ENCODE results near the gene ACSL6.
A peak's percentile ranks its signal among the peaks of the same experiment; 100 is the strongest.

The ACSL6 gene

DNA sequence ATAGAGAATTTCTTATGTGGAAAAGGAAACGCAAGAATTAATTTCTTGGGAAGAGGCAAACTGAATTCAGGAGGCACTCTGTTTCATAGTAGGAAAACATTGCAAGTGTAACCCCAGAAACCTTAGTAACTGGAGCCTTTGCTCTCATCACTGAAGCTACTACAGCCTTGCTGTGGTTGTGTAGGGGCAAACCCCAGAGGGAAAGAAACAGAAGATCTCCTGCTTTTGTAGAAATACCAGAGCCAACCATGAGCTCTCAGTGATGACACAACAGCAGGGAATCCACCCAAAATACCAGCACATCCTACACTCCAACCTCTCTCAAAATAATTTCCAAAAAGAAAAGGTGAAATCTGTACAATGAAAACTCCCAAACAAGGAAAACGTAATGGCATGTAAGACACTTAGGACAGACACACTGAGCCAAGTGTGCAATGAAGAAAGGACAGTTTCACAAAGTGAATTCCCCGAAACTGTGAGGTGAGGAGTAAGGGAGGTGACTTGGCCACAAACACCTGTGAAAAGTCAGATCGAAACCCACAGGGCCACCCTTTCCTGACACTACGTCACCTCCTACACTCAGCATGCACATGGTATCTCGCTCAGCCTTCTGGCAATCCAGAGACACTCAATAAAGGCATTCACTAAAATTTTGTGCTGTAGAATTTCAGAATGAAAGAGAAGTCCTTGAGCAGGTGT, 8.5 kb upstream of the ACSL6 start:
- in situ Hi-C loops (cut with HindIII; ENCODE audit: low pct_ligation_motif_present, low pct_unique_long_range_greater_than_20kb, low sequenced_read_pairs), result no loop called here
- no peak for DNase-seq

DNA sequence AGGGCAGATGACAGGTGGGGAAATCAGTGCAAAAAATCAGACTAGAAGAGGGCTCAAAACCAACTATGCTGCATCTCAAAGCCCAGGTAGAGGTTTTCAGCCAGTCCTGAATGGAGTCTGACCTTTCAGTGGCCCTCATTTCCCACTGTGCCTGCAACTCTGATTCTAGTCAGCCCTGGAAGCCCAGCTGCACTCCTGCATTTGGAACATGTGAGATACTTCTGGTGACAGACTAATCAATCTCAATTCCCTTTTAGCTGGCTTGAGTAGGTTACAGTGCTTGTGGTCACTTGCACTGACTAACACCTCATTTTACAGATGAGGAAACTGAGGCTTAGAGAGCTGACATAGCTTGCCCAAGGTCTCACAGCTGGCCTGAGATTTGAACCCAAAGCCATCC, 7.9 kb upstream of the ACSL6 start:
- in situ Hi-C loops (cut with HindIII; ENCODE audit: low pct_ligation_motif_present, low pct_unique_long_range_greater_than_20kb, low sequenced_read_pairs), result no loop called here
- no peak for DNase-seq

DNA sequence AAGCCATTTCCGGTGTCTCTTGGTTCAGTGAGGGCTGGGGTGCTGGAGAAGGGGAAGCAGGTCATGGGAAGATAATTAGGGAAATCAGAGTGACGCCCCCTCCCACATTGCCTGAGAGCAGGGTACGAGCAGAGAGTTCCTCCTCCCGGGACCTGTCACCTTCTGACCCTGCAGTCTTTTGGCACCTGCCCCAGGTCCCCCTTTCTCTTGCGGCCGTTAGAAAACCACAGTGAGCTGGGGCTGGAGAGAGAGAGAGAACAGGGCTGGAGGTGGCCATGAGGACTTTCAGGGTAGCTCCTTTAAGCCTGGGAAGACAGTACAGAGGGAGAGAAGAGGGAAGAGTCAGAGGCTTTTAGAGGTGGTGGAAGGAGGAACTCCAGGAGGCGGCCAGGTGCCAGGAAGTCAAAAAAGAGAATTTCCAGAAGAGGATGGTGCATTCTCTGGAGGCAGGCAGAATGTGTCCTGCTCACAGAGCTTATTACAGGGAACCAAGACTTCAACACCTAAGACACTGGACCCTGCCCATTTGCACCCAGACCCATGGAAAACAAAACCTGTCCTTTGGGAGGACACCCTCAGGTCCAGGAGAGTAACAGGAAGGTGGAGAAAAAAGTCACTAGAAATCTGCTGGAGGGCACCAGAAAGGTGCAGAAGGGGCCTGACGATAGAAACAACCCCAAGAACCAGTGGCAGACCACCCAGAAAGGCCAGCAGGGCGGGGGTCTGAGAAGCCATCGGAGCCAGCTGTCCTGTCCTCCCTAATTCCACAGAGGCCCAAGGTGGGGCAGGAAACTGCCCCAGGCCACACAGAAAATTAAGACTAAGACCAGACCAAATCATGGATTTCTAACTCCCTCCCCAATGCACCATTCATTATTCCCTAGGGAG, 6.5 kb upstream of the ACSL6 start:
- in situ Hi-C loops (cut with HindIII; ENCODE audit: low pct_ligation_motif_present, low pct_unique_long_range_greater_than_20kb, low sequenced_read_pairs), result no loop called here
- DNase-seq, result no peak

DNA sequence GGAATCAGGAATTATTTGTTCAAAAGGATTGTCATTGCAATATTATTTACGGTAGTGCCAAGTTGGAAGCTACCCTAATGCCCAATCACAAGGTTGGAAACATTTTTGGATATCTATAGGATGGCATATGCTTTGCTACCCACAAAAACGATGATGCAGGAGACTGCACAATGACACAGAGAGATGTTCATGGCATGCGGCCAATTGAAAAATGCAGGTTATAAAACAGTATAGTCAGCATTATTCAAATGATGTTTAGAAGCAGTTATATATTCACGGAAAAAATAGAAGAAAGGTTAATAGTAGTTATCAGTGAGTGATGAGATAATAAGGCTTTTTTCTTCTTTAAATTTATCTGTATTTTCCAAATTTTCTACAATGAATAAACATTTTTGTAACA, 5.9 kb upstream of the ACSL6 start:
- no peak for DNase-seq

DNA sequence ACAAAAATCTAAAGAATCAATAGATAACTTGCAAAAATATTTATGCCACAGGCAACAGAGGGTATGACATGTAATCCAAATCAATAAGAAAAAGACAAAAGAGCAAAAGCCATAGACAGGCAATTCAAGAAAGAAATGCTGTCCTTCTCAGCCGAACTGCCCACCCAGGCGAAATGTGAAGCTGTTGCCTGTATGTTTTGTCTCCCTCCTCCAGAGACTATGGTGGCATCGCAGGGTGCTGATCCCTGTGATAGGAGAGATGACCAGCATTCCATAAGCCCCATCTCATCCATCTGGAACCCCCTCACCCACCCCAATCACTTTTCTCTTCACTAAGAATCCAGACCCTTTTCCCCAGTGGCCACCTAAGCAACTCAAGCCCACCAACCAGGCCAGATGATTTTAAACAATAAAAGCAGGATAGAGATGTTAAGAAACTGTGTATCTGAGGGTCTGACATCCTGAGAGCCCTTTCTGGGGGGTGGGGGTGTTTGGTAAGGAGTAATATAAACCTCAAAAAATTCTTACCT, 5.3 kb upstream of the ACSL6 start:
- DNase-seq, result no peak
- in situ Hi-C loops (cut with HindIII; ENCODE audit: low pct_ligation_motif_present, low pct_unique_long_range_greater_than_20kb, low sequenced_read_pairs), result no loop called here

More for the DNA sequence above, 5.9 kb upstream of the ACSL6 start:
- in situ Hi-C loops (cut with HindIII; ENCODE audit: low pct_ligation_motif_present, low pct_unique_long_range_greater_than_20kb, low sequenced_read_pairs), result no loop called here

DNA sequence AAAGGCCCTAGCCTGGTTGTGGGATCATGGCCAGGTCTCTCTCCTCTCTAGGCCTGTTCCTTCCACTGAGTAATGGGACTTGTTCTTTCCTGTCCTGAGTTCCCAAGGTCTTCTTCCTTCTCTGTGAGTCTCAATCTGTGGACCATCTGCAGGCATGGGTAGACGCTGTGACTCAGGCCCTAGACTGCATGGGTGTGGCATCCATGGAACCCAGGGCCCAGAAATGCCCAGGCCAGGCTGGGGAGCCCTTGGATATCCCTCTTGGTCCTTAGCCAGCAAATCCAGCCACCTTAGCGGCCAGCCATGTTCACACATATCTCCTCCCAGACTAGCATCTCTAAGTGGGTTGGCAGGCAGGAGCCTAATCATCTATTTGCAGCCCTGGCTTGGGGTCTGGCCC, 2.3 kb upstream of the ACSL6 start:
- in situ Hi-C loops (cut with HindIII; ENCODE audit: low pct_ligation_motif_present, low pct_unique_long_range_greater_than_20kb, low sequenced_read_pairs), result no loop called here
- DNase-seq, result no peak

DNA sequence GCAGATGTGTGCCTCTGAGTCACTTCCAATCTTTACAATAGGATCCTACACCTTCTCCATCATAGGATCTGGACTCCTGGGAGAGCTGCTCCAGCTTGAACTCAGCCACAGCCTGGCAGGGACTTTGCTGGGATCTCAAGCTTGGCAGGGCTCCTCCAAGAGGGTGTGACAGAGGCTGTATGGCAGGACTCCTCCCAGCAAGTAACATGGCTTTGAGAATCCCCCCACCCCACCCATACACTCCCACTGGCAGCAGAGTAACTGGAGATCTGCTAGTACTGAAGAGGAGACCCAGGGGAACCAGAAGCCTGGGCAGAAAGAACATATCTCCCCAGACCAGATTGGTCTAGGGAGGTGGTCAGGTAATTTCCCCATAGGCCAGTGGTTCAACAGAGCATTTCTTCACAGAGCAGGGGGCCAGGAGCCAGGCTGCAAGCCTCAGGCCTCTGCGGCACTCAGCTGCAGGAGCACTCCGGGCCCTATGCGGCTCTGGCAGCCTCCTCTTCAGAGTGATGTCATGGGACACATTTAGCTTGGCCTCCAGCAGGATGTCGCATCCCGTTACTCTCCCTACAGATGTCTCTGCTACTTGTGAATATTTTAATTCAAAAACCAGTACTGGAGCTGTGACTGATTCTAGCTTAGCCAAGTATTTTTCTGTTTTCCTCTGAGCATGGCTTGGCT, 1.7 kb upstream of the ACSL6 start:
- no peak for DNase-seq
- in situ Hi-C loops (cut with HindIII; ENCODE audit: low pct_ligation_motif_present, low pct_unique_long_range_greater_than_20kb, low sequenced_read_pairs), result no loop called here

DNA sequence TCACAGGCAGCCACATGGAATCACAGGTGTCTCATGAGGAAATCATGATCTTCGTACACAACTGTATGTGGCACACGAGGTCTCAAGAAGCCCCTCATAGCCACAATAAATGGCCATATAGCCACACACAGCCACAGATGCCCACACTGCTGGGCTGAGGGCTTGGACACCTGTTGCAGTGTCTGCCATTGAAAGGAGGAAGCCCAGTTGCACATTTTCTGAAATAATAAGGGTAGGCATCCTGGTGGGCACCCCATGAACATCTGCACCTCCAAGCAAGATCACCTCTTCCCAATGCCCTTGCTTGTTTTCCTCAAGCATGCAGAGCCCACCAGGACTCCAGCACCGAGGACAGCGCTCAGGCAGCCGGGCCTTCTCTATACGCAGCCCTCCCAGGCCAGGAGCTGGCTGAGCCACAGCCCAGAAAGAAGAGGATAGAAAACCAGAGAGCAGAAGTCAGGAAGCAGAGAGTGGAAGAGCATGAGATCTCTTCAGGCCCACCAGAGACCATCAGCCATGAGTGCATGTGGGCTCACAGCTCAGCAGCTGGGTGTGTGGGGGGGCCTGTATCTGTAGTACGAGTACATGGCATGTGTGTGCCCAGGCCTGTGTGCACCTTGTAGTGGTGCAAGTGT, 1.0 kb upstream of the ACSL6 start:
- DNase-seq, result peak; percentile 41
- in situ Hi-C loops (cut with HindIII; ENCODE audit: low pct_ligation_motif_present, low pct_unique_long_range_greater_than_20kb, low sequenced_read_pairs), result no loop called here

DNA sequence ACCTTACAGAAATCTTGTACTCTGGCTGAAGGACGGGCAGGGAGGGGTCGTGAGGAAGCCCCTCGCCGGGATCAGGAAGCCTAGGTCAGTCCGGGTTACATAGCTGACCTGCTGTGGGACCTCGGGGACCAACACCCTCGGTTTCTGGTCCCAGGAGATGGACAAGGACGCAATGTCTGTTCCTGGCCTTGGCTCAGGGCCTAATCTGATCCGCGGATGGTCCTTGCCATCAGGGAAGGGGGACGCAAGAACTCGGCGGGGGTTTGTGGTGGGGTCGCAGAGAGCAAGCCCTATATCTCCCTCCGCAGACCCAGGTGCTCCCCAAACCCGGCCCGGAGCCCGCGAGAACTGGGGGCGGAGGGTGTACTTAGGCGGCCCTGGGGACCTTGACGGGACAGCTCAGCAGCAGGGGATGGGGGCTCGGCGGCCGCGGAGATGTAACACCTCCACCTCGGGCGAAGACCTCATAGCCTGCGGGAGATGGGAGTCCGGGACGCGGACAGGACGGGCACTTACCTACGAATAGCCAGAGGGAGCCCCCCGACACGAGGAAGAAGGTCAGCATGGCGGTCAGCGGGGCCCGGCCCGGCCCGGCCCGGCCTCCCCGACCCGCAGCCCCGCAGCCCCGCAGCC, 353 bp downstream of the ACSL6 start:
- in situ Hi-C loops (cut with HindIII; ENCODE audit: low pct_ligation_motif_present, low pct_unique_long_range_greater_than_20kb, low sequenced_read_pairs), result no loop called here
- DNase-seq, result no peak

DNA sequence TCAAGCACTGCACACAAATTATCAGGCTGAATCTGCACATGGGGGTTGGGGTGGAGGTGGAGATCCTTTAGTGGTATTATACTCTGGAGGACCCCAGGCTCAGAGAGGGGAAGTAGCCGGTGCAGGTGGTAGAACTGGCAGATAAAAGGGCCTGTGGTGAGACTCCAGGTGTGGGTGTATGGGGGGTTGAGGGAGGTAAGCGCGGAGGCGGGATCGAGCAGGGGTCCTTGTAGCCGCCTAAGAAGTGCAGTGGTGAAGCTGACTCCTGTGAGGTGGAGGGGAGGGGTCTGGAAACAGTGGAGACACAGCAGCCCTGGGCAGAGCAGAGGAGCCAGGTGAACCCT, 841 bp downstream of the ACSL6 start:
- DNase-seq, result no peak
- in situ Hi-C loops (cut with HindIII; ENCODE audit: low pct_ligation_motif_present, low pct_unique_long_range_greater_than_20kb, low sequenced_read_pairs), result no loop called here

DNA sequence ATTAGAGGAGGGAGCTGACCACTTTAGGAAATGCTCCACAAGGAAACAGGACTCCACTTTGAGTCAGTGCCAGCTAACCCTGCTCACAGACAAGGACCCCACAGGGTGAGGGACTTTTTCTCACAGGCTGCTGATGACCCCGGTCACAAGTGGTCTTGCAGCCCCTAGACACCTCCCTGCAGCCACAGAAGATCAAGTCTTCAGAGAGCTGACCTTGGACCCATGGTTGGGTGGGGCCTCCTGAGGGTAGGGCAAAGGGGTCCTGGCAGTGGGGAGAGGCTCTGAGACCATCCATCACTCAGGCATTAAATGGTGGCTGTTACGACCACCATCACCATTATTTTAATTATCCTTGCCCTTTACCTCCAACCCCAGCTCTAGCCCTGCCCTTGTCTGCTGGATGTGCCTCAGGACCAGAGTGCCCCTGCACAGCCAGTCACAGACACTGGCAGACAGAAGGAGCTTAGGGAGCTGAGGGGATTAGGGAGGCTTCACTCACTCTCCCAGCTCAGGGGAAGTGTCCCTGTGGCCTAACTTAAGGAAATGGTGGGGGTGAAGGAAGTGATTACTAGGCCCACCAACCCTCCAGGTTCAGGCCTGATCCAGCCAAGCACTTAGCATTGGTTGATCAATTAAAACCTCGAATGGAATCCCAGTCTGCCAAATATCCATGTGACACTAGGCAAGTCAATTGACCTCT, 1.6 kb downstream of the ACSL6 start:
- DNase-seq, result no peak
- in situ Hi-C loops (cut with HindIII; ENCODE audit: low pct_ligation_motif_present, low pct_unique_long_range_greater_than_20kb, low sequenced_read_pairs), result no loop called here

DNA sequence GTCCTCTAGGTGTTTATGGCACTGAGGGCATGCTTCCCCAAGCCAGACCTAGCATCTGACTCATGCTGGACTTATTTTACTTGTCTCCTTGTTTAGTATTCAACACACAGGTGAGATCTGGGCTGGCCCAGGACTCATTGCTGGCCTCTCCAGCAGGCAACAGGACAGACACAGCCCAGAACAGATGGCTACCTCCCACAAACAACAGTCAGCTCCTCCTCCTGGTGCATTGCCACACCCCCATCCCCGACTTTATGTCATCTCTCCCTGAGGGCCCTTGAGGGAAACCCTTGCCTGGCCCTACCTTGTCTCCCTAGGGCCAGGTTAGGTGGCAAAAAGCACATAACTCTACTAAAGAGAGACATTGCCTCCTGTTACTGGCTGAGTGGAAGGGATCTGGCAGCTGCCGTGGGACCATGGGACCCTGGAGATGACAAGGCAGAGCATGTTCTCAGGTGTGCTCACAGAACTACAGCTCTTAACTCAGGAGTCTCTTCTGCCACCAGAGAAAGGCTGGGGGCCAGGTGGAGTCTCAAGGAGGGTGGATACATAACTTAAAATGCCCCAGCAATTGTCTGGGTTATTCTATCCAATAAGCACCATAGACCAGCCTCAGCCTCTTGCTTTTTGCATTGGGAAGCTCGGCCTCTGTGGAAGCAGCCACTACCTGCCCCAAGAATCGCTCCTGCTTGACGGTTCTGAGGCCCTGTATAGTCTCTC, 2.3 kb downstream of the ACSL6 start:
- no peak for DNase-seq
- in situ Hi-C loops (cut with HindIII; ENCODE audit: low pct_ligation_motif_present, low pct_unique_long_range_greater_than_20kb, low sequenced_read_pairs), result no loop called here

DNA sequence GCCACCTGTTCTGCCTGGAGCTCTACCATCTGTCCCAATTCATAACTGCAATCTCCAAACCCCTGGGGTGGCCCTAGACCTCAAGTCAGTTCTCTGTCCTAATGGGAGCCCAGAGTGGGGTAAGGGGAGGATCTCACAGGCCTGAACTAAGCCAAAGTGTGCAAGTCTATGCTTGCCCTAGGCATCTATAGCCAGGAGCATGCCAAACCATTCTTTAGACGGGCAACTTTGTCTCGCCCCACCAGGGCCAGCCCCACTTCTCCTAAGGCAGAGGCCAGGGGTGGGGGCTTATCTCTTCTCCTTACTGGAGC, 3.3 kb downstream of the ACSL6 start:
- DNase-seq, result no peak
- in situ Hi-C loops (cut with HindIII; ENCODE audit: low pct_ligation_motif_present, low pct_unique_long_range_greater_than_20kb, low sequenced_read_pairs), result no loop called here

DNA sequence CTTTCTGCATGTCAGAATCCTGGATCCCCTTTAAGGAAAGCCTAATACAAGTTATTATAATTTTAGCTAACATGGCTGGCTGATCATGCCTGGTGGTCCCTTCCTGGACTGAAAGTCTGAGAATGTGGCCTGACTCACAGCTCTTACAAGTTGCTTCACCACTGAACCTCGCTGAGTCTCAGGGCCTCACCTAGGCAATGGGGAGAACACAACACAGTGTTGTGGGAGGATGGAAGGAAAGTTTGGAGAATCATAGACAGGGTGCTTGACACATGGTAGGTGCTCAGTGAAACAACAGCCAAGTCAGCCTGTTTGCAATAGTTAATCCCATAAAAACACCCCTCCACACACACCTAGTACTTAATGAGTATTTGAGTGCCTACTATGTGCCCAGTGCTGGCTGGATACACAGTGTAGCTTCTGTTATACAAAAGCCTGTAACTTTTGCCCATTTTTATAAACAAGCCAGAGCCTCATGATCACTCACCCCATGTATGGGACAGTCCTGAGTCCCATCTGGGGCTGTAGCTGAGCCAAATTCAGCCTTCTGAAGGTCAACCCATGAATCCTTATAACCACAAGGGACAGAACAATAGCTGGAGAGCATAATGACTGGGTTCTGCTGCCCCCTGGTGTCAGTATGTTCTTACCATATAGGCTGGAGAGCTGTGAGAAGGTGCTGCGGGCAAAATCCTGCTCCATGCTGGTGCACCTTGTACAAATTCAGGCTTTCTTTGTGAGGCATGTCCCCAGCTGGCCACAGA, 3.9 kb downstream of the ACSL6 start:
- DNase-seq, result peak; percentile 72
- in situ Hi-C loops (cut with HindIII; ENCODE audit: low pct_ligation_motif_present, low pct_unique_long_range_greater_than_20kb, low sequenced_read_pairs), result no loop called here

DNA sequence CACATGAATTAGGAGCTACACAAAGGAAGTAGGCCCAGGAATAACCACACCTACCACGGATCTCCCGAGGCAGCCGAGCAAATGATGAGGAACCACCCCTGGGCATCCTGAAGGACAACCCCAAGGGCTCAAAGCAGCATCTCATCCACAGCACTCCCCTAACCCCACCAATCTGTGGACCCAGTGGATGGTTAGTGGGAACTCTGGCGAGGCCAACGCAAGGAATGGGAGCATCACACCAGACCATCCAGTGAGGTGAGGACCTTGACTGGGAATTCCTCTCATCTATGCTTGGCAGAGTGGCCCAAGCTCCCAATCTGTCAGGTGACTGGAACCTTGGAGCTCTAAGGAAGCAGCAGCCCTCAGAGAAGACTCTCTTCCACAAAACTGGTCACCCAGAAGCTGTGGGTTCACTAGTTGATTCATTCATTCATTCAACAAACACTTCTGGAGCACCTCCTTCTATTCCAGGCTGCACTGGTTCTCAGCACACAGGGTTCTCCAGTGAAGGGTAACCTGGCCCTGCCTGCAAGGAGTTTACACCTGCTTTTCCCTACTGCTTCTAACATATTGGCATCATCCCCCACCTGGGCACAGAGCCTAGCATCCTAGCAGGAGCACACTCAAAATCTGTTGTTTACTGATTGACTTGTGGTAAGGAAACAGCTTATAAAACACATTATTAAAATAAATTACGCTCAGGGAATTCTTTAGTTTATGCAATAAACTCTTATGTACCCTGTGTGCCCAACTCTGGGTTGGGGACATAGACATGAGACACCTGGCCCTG, 4.9 kb downstream of the ACSL6 start:
- in situ Hi-C loops (cut with HindIII; ENCODE audit: low pct_ligation_motif_present, low pct_unique_long_range_greater_than_20kb, low sequenced_read_pairs), result no loop called here
- DNase-seq, result no peak

DNA sequence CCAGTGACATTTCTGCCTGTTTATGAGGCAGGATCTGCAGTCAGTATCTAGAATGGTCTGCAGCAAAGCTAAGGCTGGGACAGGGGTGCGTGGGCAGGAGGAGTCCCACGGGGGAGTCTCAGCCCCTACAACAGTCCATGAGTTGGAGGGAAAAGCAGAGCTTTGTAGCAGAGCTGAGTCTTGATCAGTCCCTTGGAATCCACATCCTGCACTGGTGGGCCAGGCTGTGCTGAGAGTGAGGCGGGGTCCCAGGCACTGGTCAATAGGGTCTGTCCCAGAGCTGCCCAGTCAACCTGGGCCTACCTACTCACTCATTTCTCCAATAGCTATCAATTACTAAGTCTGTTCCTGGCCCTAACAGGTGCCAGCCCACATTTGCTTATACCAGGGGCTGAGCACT, 5.9 kb downstream of the ACSL6 start:
- DNase-seq, result no peak
- in situ Hi-C loops (cut with HindIII; ENCODE audit: low pct_ligation_motif_present, low pct_unique_long_range_greater_than_20kb, low sequenced_read_pairs), result no loop called here

Measured in ACHN (cell line).